GM12801 (cell line): ENCODE results near the gene ZNF853.

ENCODE experiments used
- CTCF ChIP-seq: IDR thresholded peaks from one replicate; pipeline ENCODE4 v1.5.1; 2011; ENCODE audit warnings: control low read depth; ENCODE audit not compliant: insufficient read length; ENCODE audit errors: extremely low read depth

Gene ZNF853

GRCh38 chr7:6590645-6591110 lies 24.7 kb upstream of the ZNF853 start:
- no peak for TF ChIP-seq CTCF

- TF ChIP-seq CTCF: no peak
Observed at GRCh38 chr7:6600093-6600492, 15.3 kb upstream of the ZNF853 start.

- no peak for TF ChIP-seq CTCF
Observed at GRCh38 chr7:6604458-6604857, 11.0 kb upstream of the ZNF853 start.

- TF ChIP-seq CTCF: no peak
Observed at GRCh38 chr7:6606866-6607583, 8.4 kb upstream of the ZNF853 start.

- TF ChIP-seq CTCF: no peak
Observed at GRCh38 chr7:6607651-6608051, 7.8 kb upstream of the ZNF853 start.

- no peak for TF ChIP-seq CTCF
Observed at GRCh38 chr7:6608081-6608480, 7.3 kb upstream of the ZNF853 start.

GRCh38 chr7:6608794-6609193 lies 6.6 kb upstream of the ZNF853 start:
- no peak for TF ChIP-seq CTCF
